K562 (cell line): Measurements from ENCODE around the gene NKIRAS2. TPM values are rescaled to one million over a fixed set of nuclear protein-coding genes. Genes with fewer than 3 reads are reported as not detected.
A peak's percentile ranks its signal among the peaks of the same experiment; 100 is the strongest.

Source experiments
- ATAC-seq: fragments of 200-7000 bp; cut with Tn5 transposase; 3 replicates; pipeline ENCODE4 v1.9.1; 2020; ENCODE audit warnings: moderate library complexity
- BruUV-seq: library from RNA; stranded (reverse); fragments of 400-500 nt; replicated peaks from 2 replicates; lab custom pipeline; 2021; lab: Mats Ljungman, UMichigan
- CTCF ChIA-PET: fragments of 300-600 bp; formaldehyde crosslinking; extraction: SDS; loops from one replicate; lab custom pipeline; 2021; ENCODE audit warnings: low intra/inter-chr PET ratio; lab: Yijun Ruan, JAX
- POLR2A ChIA-PET: fragments of 300-600, 350-650 bp; sonication (Branson Sonifier 250); formaldehyde crosslinking; extraction: SDS; loops from one replicate; lab custom pipeline; 2021; ENCODE audit warnings: antibody characterized with exemption, inconsistent platforms; lab: Yijun Ruan, JAX
- DNase-seq, 4 experiments: peaks; one replicate each; pipeline versions ENCODE4 v3.0.0 to v3.0.0-alpha.2; 2011 to 2018; ENCODE audit warnings: low spot score in 3 of 4, mixed read lengths in 3 of 4; ENCODE audit errors: extremely low read depth in 1 of 4
- FAIRE-seq: peaks from 2 replicates; lab custom pipeline; 2011; peaks lifted over from hg19 to GRCh38; lab: Jason Lieb, UNC
- H2AFZ ChIP-seq: 2 replicates; pipeline ENCODE4 v1.6.0; 2011; ENCODE audit warnings: low read depth, low read length, control low read depth, inconsistent platforms
- H3K27ac ChIP-seq: fragments of 200-600 bp; 3 replicates; pipeline ENCODE4 v1.8.0; 2011; ENCODE audit warnings: low read depth, mild to moderate bottlenecking, control low read depth, inconsistent platforms, low read length, moderate library complexity, mixed read lengths; ENCODE audit errors: extremely low read depth
- H3K27me3 ChIP-seq, 2 experiments: fragments of 300-600 bp in 1 of 2; 2 replicates in 1 of 2; 3 replicates in 1 of 2; pipeline versions ENCODE4 v1.6.0 to v1.8.0; 2011; ENCODE audit warnings: inconsistent platforms in 2 of 2, low read length in 2 of 2, mild to moderate bottlenecking in 1 of 2, mixed read lengths in 1 of 2, moderate library complexity in 1 of 2; ENCODE audit not compliant: control insufficient read depth in 2 of 2, insufficient read depth in 2 of 2
- H3K36me3 ChIP-seq: fragments of 300-600 bp; 3 replicates; pipeline ENCODE4 v1.8.0; 2011; ENCODE audit warnings: mild to moderate bottlenecking, low read length, inconsistent platforms; ENCODE audit not compliant: control insufficient read depth, insufficient read depth
- H3K4me1 ChIP-seq, 2 experiments: fragments of 200-600 bp in 1 of 2; replicated peaks in 1 of 2; 2 replicates in 1 of 2; 3 replicates in 1 of 2; pipeline versions ENCODE4 v1.5.1 to v1.8.0; 2011; ENCODE audit warnings: inconsistent platforms in 2 of 2, low read length in 2 of 2, mild to moderate bottlenecking in 1 of 2, mixed read lengths in 1 of 2, moderate library complexity in 1 of 2; ENCODE audit not compliant: control insufficient read depth in 2 of 2, insufficient read depth in 2 of 2
- H3K4me2 ChIP-seq: 2 replicates; pipeline ENCODE4 v1.6.1; 2011; ENCODE audit warnings: low read length, control low read depth, inconsistent platforms, mixed read lengths; ENCODE audit not compliant: insufficient read depth
- H3K4me3 ChIP-seq: fragments of 200-600 bp; sonication (generic), shearing (Covaris generic); 2 replicates; pipeline ENCODE4 v1.5.1; 2016; ENCODE audit warnings: control low read depth, inconsistent platforms
- H3K79me2 ChIP-seq: fragments of 200-600 bp; 3 replicates; pipeline ENCODE4 v1.8.0; 2011; ENCODE audit warnings: low read length, inconsistent platforms; ENCODE audit not compliant: control insufficient read depth, insufficient read depth
- H3K9ac ChIP-seq, 2 experiments: 2 replicates each; pipeline versions ENCODE4 v1.6.0 to v1.6.1; 2011; ENCODE audit warnings: low read depth in 2 of 2, low read length in 2 of 2, control low read depth in 1 of 2, inconsistent platforms in 1 of 2, mild to moderate bottlenecking in 1 of 2, mixed read lengths in 1 of 2; ENCODE audit not compliant: insufficient read depth in 1 of 2
- H3K9me1 ChIP-seq: one replicate; pipeline ENCODE4 v1.6.0; 2011; ENCODE audit warnings: inconsistent platforms, mild to moderate bottlenecking, low read length, moderate library complexity; ENCODE audit not compliant: control insufficient read depth, insufficient read depth
- H3K9me3 ChIP-seq: replicated peaks from 2 replicates; pipeline ENCODE4 v1.5.1; 2011; ENCODE audit warnings: low read depth, low read length, inconsistent platforms; ENCODE audit not compliant: control insufficient read depth, insufficient read depth
- H4K20me1 ChIP-seq: replicated peaks from 2 replicates; pipeline ENCODE4 v1.6.1; 2011; ENCODE audit warnings: low read length, inconsistent platforms, mixed read lengths; ENCODE audit not compliant: control insufficient read depth, insufficient read depth
- ESRRA ChIP-seq: fragments of 450-650 bp; IDR thresholded peaks from 2 replicates; pipeline ENCODE4 v1.6.1; 2014; ENCODE audit warnings: low read depth, mild to moderate bottlenecking, moderate library complexity, borderline replicate concordance
- GATAD2B ChIP-seq: fragments of 450-650 bp; IDR thresholded peaks from 2 replicates; pipeline ENCODE4 v1.6.1; 2017; ENCODE audit warnings: mild to moderate bottlenecking, borderline replicate concordance
- MEIS2 ChIP-seq: fragments of 450-650 bp; IDR thresholded peaks from 2 replicates; pipeline ENCODE4 v1.6.1; 2014; ENCODE audit warnings: mild to moderate bottlenecking; ENCODE audit not compliant: partially characterized antibody
- NFIC ChIP-seq: fragments of 450-650 bp; IDR thresholded peaks from 2 replicates; pipeline ENCODE4 v1.6.1; 2017; ENCODE audit warnings: mild to moderate bottlenecking, inconsistent platforms
- PKNOX1 ChIP-seq: fragments of 450-650 bp; IDR thresholded peaks from 2 replicates; pipeline ENCODE4 v1.6.1; 2016
- POLR3G ChIP-seq: IDR thresholded peaks from 2 replicates; pipeline ENCODE4 v1.6.1; 2011; ENCODE audit not compliant: insufficient read length, insufficient replicate concordance; ENCODE audit errors: extremely low read depth
- PRMT5 ChIP-seq: sonication (generic); formaldehyde crosslinking; IDR thresholded peaks from 2 replicates; pipeline ENCODE4 v1.5.0; 2020; ENCODE audit warnings: missing genetic modification reagents
- PURB ChIP-seq: sonication (generic); formaldehyde crosslinking; IDR thresholded peaks from 2 replicates; pipeline ENCODE4 v1.9.0; 2021; ENCODE audit warnings: low read depth, mild to moderate bottlenecking, missing genetic modification reagents
- WGBS: fragments of 100-300 bp; shearing (Covaris generic); methylation state at CpG from one replicate; pipeline ENCODE4 v1.1.6; 2016; ENCODE audit warnings: low coverage, mixed read lengths; ENCODE audit not compliant: insufficient coverage; ENCODE audit errors: missing lambda C conversion rate; 5-methylcytosine and 5-hydroxymethylcytosine counted together
- in situ Hi-C: fragments of 300-500 bp; cut with MboI; formaldehyde crosslinking; loops from 4 replicates; pipeline ENCODE4 v1.15.0; 2018; ENCODE audit warnings: inconsistent platforms, mixed read lengths
- intact Hi-C: fragments of 100-400 bp; cut with micrococcal nuclease; formaldehyde crosslinking; loops from 2 replicates; pipeline ENCODE4 v1.14.2; 2022
- polyA plus RNA-seq, 8 experiments: library from polyadenylated mRNA; depleted of rRNA in 4 of 8; stranded (reverse) in 5 of 8; unstranded in 3 of 8; fragments of >200 nt; fragmentation: Nextera tagmentation in 2 of 8; fragmentation: Illumina TruSeq in 1 of 8; extraction: Ambion mirVana in 2 of 8; extraction: Trizol in 1 of 8; gene quantifications; 2 replicates each; pipeline versions ENCODE4 v1.2.1 to v1.2.3, GENCODE V29; 2011 to 2014; ENCODE audit warnings: inconsistent platforms in 1 of 8, missing spikeins in 1 of 8
- total RNA-seq, 7 experiments: library from RNA; depleted of rRNA in 6 of 7; stranded (reverse); fragments of >200 nt in 6 of 7; fragmentation: Illumina TruSeq in 2 of 7; extraction: Trizol in 2 of 7; gene quantifications; 2 replicates each; pipeline versions ENCODE4 v1.2.1 to v1.2.3, GENCODE V29; 2011 to 2021; ENCODE audit warnings: low replicate concordance in 1 of 7
- TF ChIP-seq, protein P1 (sequence below): fragments of 450-650 bp; IDR thresholded peaks from 2 replicates; pipeline ENCODE4 v1.6.1; 2018; ENCODE audit not compliant: partially characterized antibody

The NKIRAS2 gene
- total and polyA plus RNA-seq, 9 of the 15 experiments (the other 6 are each of a cell fraction or from before 2014, with no cell fraction given) = 10.1 to 65.5 (median 29.8) TPM

DNA sequence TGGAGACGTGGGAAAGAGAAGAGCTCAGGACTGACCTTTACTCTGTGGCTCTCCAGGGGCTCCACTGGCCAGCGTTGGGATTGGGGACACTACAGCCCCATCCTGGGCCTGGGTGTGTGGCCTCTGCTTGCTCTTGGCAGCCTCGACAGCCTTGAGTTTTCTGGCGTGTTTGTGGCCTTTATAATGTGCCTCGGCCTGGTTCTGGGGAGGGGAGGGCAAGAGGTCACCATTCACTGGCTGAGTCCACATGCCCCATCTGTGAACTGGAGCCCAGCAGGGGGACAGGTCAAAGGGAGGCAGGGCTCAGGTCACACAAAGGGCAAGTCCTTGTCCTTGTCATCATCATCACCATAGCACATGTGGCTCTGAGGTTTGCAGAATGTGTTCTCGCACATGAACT lies 11.7 kb downstream of the NKIRAS2 start:
- POLR2A ChIA-PET = interaction anchor here (0.5 to 2.0 kb wide), 6 partner anchors 10 to 111 kb away, joined by 3 to 8 read pairs (median 3); no protein-coding TSS in a partner anchor

DNA sequence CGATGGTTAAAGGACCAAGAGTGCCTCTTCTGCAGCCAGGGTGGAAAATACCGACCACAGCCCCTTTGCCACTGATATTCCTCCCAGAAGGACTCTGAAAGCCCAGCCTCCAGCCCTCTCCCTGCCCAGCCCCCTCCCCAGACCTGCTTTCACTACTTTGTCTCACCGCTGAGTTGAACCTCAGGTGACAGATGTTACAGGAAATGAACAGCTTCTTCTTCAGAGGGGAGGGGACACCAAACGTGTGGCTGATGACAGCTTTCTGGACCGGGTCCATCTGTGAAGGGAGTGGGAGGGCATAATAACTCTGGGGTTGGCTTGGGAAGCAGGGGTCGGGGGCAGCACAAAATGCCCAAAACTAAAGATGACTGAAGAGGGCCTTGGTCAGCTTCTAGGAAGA lies 14.2 kb downstream of the NKIRAS2 start:
- H3K9ac ChIP-seq = peak overlapping the region in 1 of 2 experiments; percentile 24; a peak in 1 of 4 replicates
- ChIA-PET POLR2A (interaction anchor here (0.6 to 1.9 kb wide), 4 partner anchors 11 to 540 kb away, joined by 3 to 12 read pairs (median 4); partner anchors contain the start of genes DNAJC7 and NKIRAS2), CTCF (no interaction called here)
- H3K9me3 ChIP-seq = no peaks in the 10 kb centered on the region
- in situ Hi-C loops (no loop called here), intact Hi-C loops (no loop called here)
- H3K4me1 ChIP-seq = peaks cover 6 to 10% of the 10 kb centered on the region in 2 experiments; a peak in 3 of 5 replicates
- no peaks in the 10 kb centered on the region for H4K20me1 ChIP-seq
- no peak; the same call in 2 of the 3 replicates for ATAC-seq
- H2AFZ ChIP-seq = 0 out of 2 replicates have a peak overlapping the region, but pooled peaks have one; percentile 9
- no peaks in the 10 kb centered on the region for H3K9me1 ChIP-seq
- no peak for FAIRE-seq
- H3K36me3 ChIP-seq = no peaks in the 10 kb centered on the region
- H3K27ac ChIP-seq = no peak overlapping the region
- DNase-seq = no peak
- H3K4me2 ChIP-seq = no peak overlapping the region
- no peak overlapping the region for H3K4me3 ChIP-seq
- WGBS = 22% methylated on average over 6 of the region's 6 CpGs
- BruUV-seq = no TSS peak
- no peaks in the 10 kb centered on the region for H3K79me2 ChIP-seq
- H3K27me3 ChIP-seq = no peaks in the 10 kb centered on the region
- TF ChIP-seq, protein P1, sequence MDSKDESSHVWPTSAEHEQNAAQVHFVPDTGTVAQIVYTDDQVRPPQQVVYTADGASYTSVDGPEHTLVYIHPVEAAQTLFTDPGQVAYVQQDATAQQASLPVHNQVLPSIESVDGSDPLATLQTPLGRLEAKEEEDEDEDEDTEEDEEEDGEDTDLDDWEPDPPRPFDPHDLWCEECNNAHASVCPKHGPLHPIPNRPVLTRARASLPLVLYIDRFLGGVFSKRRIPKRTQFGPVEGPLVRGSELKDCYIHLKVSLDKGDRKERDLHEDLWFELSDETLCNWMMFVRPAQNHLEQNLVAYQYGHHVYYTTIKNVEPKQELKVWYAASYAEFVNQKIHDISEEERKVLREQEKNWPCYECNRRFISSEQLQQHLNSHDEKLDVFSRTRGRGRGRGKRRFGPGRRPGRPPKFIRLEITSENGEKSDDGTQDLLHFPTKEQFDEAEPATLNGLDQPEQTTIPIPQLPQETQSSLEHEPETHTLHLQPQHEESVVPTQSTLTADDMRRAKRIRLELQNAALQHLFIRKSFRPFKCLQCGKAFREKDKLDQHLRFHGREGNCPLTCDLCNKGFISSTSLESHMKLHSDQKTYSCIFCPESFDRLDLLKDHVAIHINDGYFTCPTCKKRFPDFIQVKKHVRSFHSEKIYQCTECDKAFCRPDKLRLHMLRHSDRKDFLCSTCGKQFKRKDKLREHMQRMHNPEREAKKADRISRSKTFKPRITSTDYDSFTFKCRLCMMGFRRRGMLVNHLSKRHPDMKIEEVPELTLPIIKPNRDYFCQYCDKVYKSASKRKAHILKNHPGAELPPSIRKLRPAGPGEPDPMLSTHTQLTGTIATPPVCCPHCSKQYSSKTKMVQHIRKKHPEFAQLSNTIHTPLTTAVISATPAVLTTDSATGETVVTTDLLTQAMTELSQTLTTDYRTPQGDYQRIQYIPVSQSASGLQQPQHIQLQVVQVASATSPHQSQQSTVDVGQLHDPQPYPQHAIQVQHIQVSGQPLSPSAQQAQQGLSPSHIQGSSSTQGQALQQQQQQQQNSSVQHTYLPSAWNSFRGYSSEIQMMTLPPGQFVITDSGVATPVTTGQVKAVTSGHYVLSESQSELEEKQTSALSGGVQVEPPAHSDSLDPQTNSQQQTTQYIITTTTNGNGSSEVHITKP = peak; percentile 57
- TF ChIP-seq GATAD2B (no peak), NFIC (peak; percentile 49), POLR3G (no peak), MEIS2 (peak; percentile 67), PKNOX1 (0 out of 2 replicates have a peak, but pooled peaks have one; percentile 21), PRMT5 (CRISPR knock-in tag) (no peak)

More for the DNA sequence above, 11.7 kb downstream of the NKIRAS2 start:
- Histone ChIP-seq H3K27ac (no peak overlapping the region), H3K9me1 (no peaks in the 10 kb centered on the region), H3K36me3 (no peaks in the 10 kb centered on the region), H3K4me2 (no peak overlapping the region), H3K9me3 (no peaks in the 10 kb centered on the region), H3K27me3 (no peaks in the 10 kb centered on the region), H3K9ac (peak overlapping the region in 1 of 2 experiments; percentile 68; a peak in 1 of 4 replicates), H3K4me1 (peaks cover 6 to 22% of the 10 kb centered on the region in 2 experiments; a peak in 4 of 5 replicates), H4K20me1 (no peaks in the 10 kb centered on the region), H2AFZ (peak overlapping the region; percentile 64), H3K79me2 (no peaks in the 10 kb centered on the region), H3K4me3 (no peak overlapping the region)
- WGBS = 38% methylated on average over 6 of the region's 6 CpGs
- ATAC-seq = no peak
- BruUV-seq = no TSS peak
- in situ Hi-C loops = no loop called here
- intact Hi-C loops = no loop called here
- peak in 1 of 4 experiments; percentile 40 for DNase-seq
- TF ChIP-seq ESRRA (peak; percentile 73; the same call in 1 of the 2 replicates), PURB (no peak)
- CTCF ChIA-PET = no interaction called here
- no peak for FAIRE-seq
